ENCODE results near the gene ATP2B2.

Gene ATP2B2

GRCh38 chr3:10510086-10510742 is 4.8 kb upstream of the ATP2B2 start:
- no peak for DNase-seq

DNA sequence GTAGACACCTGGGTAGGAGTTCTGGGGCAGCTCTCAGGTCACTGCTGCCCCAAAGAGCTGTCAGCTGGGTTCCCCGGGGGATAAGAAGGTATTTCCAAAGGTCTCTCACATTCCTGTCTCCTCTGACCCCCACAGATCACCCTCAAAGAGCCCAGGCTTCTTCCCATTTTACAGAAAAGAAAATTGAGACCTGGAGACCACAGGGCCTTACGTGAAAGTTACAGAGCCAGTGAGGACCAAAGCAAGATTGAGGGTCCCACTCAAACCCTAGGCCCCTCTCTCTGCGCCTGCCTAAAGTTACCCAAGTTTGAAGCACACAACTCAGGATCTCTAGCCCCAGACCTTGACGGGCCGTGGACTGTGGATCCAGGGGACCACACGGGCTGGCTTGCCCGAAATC is 3.9 kb upstream of the ATP2B2 start:
- no peak for DNase-seq

DNA sequence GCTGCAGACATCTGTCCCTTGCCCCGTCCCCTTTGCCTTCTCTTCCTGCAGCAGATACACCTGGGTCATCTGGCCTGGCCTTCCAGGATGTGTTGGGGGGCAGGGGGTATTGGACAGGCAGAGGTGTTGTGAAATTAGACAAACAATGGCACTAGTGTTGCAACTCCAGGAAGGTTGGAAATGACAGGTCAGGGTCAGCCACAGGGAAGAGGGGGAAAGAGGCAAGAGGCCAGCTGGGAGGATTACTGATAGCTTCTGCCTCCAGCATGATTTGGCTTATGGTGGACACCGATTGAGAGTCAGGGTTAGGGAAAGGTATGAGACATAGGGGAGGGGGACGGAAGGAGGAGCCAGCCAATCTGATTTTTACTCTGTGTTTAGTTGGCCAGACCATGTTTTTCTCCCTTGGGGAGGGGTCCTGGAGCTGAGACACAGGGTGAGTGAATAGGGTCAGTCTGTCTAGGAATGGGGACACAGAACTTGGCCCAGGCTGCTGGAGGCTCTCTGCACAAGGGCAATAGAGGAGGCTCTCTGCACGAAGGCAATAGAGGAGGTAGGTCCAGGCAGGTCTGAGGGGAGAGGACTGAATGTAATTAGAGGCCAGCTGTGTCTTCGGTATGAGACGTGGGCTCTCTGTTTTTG is 3.4 kb upstream of the ATP2B2 start:
- no peak for DNase-seq

DNA sequence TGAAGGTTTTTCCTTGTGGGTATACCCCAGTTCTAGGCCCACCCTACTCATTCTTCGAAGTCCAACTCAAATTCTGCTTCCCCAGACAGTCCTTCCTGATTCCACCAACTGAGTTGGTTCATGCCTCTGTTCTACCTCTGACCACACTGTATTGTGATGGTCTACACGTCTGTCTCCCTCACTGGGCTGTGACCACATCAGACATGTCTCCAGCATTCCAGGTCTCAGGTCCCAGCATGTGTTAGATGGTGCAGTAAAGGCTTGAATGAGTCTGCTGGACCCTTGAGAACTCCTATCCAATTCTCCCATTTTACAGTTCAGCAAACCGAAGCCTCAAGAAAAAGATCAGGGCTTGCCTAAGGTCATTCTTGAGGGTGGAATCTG is 2.8 kb upstream of the ATP2B2 start:
- DNase-seq, result no peak

- DNase-seq, result no peak
These were observed 1.9 kb upstream of the ATP2B2 start for GRCh38 chr3:10507331-10507730.

- DNase-seq, result no peak
These were observed 1.3 kb upstream of the ATP2B2 start for GRCh38 chr3:10506696-10507095.

DNA sequence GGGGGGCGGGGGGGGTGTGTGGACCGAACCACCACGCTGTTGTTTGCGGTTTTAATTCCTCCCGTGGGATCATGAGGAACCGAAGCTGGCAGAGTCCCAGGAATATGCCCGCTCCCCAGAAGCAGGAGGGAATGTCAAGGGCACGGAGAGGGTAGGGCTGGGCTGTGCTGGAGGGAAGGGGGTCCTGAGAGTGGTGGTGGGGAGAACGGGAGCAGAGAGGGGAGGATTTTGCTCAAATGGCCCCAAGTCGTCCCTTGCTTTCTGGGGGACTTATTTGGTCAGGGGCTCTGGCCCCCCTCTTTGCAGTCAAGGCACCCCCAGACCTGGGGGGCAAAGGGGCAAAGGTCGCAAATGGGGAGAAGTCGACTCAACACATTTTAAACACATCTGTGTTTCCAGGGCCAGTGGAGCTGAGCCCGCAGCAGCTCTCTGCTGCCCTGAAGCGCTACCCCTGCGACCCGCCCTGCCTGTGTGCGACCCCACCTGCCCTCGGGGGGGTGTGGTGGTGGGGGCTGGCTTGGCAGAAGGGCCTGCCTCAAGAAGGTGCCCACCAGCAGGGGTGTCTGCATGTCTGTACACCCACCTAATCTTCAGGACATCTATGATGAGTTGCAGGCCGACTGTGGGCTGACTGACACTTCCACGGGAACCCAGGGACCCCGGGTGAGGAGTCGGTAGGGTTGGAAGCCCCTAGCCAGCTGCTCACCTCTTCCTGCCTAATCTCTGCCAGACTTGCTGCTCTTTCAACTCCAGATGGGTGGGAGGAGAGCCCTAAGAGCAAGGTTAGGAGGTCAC is 602 bp upstream of the ATP2B2 start:
- peak; percentile 2 for DNase-seq

DNA sequence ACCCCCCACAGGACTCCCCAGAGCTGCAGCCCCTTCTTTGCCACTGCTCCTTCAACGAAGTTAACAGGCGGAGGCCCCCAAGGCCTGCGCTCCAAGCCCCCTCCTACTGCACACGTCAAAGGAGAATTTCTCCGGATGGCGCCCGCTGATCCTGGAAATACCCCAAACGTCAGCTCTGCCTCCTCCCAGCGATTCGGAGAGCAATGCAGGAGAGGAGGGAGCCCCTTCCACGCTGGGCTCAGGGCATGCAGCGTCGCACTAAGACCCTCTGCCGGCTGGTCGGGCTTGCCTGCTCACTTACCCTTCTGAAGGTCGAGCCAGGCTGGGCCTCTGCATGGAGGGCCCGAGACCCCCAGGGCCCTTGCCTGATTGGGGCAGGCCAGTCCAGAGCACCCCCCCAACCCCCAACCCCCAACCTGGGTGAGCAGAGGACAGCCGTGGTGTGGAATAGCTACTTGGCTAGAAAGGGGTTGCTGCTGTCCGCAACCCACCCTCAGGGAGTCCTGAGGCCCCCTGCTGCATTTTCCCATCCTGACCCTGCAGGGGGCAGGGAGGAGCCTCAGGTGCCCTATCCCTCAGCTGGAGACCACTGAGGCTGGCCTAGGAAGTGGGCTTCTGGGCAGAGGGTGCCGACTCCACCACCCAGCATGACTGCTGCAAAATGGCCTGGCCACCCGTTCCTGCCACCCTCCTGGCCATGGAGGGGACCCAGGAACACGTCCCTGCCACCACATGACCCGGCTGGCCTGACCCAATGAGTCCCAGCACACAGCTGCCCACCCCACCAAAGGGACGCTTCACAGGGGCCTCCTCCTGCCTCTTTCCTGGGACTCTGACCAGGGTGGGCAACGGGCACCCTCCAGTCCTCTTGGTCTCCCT is 976 bp downstream of the ATP2B2 start:
- DNase-seq, result no peak

DNA sequence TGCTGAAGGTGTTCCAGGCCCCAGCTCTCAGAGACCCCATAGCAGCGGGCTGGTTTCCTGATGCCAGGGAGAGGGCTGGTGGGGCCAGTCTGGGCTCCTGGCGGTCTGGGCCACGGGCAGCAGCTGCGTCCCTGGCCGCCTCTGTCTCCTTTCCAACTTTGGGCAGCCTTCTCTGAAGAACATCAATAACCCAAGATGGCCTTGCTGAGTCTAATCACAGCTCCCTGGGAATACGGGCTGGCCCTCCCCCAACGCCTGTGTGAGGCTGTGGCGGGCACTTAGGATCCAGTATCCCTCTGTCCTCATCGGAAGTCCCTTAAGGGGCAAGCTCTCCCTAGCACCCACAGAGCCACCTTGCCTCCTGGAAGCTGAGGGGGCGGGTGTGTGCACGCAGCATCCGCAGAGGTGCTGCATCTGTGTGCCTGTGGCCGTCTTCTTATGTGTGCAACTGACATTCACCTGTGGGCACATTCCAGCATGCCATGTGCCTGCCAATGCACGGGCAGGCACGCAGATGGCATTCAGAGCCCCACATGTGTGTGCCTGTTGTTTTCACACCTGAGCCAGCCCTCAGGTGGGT is 2.1 kb downstream of the ATP2B2 start:
- DNase-seq, result no peak

- no peak for DNase-seq
These were observed 3.1 kb downstream of the ATP2B2 start for GRCh38 chr3:10502185-10502880.

- DNase-seq, result no peak
These were observed 3.7 kb downstream of the ATP2B2 start for GRCh38 chr3:10501664-10502052.

- no peak for DNase-seq
These were observed 4.4 kb downstream of the ATP2B2 start for GRCh38 chr3:10500717-10501663.

DNA sequence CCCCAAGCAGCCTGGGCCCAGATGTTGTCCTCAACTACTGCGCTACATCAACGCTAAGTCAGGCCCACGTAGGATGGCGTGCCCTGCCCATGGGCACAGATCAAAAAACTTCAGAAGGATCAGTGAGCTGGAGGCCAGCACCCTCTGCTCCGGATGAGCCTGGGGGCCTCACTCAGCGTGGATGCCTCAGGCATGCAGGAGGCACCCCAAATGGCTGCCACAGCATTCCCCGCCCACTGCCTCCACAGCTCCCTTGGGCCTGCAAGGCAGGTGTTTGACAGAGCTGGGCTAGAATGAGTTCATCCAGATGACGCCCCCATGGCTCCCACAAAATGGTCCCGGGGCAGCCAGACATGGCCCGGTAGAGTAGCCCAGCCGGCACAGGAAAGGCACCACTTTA is 7.1 kb downstream of the ATP2B2 start:
- DNase-seq, result no peak

GRCh38 chr3:10497439-10497838 is 7.9 kb downstream of the ATP2B2 start:
- no peak for DNase-seq

DNA sequence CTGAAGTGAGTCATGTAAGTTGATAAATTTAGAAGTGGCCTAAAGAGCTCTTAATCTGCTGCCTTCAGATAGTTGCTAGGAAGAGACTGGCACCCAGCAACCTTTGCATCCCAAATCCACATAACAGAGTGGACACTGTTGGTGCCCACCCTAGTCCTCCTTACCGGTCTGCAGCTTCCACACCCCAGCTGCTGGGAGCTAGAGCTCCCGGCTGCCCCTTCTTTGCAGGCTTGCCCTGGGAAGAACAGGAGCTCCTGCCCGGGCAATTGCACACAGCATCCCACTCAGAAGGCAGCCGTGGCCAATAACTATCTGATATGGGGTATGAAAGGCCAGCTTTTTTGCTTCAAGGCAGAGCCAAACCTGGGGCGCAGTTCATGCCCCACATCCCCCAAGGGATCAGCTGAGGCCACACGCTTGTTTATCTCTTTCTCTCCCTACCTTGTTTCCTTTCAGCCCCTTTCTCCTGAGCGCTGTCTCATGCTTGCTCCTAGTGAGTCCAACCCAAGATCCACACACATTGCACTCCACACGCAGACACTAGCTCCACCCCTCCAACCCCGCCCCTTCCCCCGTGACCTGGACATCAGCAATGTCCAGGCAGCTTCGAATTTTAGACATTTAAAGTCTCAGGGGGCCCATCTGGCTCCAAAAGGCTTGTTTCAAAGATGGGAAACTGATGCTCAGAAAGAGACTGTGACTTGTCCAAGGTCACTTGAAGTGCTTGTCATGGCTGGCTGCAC is 9.1 kb downstream of the ATP2B2 start:
- no peak for DNase-seq

DNA sequence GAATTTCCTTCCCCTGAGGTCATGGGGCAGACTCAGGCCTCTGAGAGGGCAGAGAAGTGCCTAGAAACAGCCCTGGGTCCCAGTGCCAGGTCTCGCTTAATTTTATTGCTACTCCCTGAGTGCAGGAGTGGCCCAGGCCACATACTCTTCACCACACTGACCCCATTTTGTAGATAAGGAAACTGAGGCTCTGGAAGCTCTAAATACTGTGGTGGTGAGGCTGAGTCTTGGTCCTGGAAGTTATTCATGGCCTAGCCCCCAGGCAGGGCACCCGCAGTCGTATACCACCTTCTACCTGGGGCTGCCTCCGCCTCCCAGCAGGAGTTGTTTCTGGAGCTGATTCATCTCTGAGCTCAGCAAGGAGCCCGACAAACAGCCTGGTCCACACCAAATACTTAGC is 9.8 kb downstream of the ATP2B2 start:
- DNase-seq, result no peak

- DNase-seq, result no peak
These were observed 10.4 kb downstream of the ATP2B2 start for GRCh38 chr3:10495003-10495402.

- DNase-seq, result no peak
These were observed 11.2 kb downstream of the ATP2B2 start for GRCh38 chr3:10494180-10494579.

GRCh38 chr3:10493202-10493589 is 12.2 kb downstream of the ATP2B2 start:
- DNase-seq, result no peak
